HEK293 (cell line): ENCODE results near the gene CPEB4.

ENCODE experiments used
- CTCF ChIA-PET: fragments of 350-600 bp; formaldehyde crosslinking; extraction: SDS; loops from one replicate; lab custom pipeline; 2021; ENCODE audit warnings: antibody characterized with exemption; lab: Yijun Ruan, JAX
- POLR2A ChIA-PET: fragments of 300-600 bp; formaldehyde crosslinking; extraction: SDS; loops from one replicate; lab custom pipeline; 2020; ENCODE audit warnings: antibody characterized with exemption, inconsistent platforms; lab: Yijun Ruan, JAX
- H3K27ac ChIP-seq: fragments of 200-500 bp; sonication (Bioruptor generic); 2 replicates; pipeline ENCODE4 v1.5.1; 2014; ENCODE audit warnings: low read depth, low read length, control low read depth, inconsistent platforms; ENCODE audit errors: extremely low read depth
- H3K36me3 ChIP-seq, 2 experiments: fragments of 200-500 bp in 1 of 2; sonication (Bioruptor generic) in 1 of 2; 1 replicate in 1 of 2; 2 replicates in 1 of 2; pipeline ENCODE4 v1.5.1; 2014 to 2017; ENCODE audit warnings: inconsistent platforms in 2 of 2, low read length in 2 of 2; ENCODE audit not compliant: control insufficient read depth in 2 of 2, insufficient read depth in 1 of 2
- H3K4me1 ChIP-seq: fragments of 200-500 bp; sonication (Bioruptor generic); 2 replicates; pipeline ENCODE4 v1.5.1; 2014; ENCODE audit warnings: mild to moderate bottlenecking, low read length, inconsistent platforms; ENCODE audit not compliant: control insufficient read depth, insufficient read depth
- H3K4me3 ChIP-seq: 2 replicates; pipeline ENCODE4 v1.5.1; 2011; ENCODE audit warnings: low read depth, mild to moderate bottlenecking, control low read depth, low read length, moderate library complexity
- H3K9me3 ChIP-seq: fragments of 200-500 bp; sonication (Bioruptor generic); 2 replicates; pipeline ENCODE4 v1.5.1; 2014; ENCODE audit warnings: low read depth, low read length, inconsistent platforms; ENCODE audit not compliant: control insufficient read depth, insufficient read depth
- CTCF ChIP-seq: fragments of 450-650 bp; formaldehyde crosslinking; IDR thresholded peaks from 2 replicates; pipeline ENCODE4 v1.5.1; 2016; ENCODE audit warnings: missing biosample characterization, missing genetic modification characterization
- GLI4 ChIP-seq: fragments of 450-650 bp; formaldehyde crosslinking; IDR thresholded peaks from 2 replicates; pipeline ENCODE4 v1.5.1; 2016; ENCODE audit warnings: missing biosample characterization, missing genetic modification characterization
- IKZF3 ChIP-seq: fragments of 450-650 bp; IDR thresholded peaks from 2 replicates; pipeline ENCODE4 v1.5.0; 2018; ENCODE audit warnings: missing biosample characterization, mild to moderate bottlenecking, missing genetic modification characterization, moderate library complexity
- MYNN ChIP-seq: fragments of 450-650 bp; formaldehyde crosslinking; IDR thresholded peaks from 2 replicates; pipeline ENCODE4 v1.5.1; 2016; ENCODE audit warnings: missing biosample characterization, missing genetic modification characterization, borderline replicate concordance
- PBX3 ChIP-seq: sonication (generic); formaldehyde crosslinking; IDR thresholded peaks from 2 replicates; pipeline ENCODE4 v1.8.1; 2022; ENCODE audit warnings: mild to moderate bottlenecking, moderate library complexity, missing genetic modification reagents
- ZBTB11 ChIP-seq: fragments of 450-650 bp; formaldehyde crosslinking; conservative IDR thresholded peaks from 2 replicates; pipeline ENCODE4 v1.5.1; 2016; ENCODE audit warnings: low read depth, missing biosample characterization, missing genetic modification characterization
- ZBTB44 ChIP-seq: fragments of 450-650 bp; IDR thresholded peaks from 2 replicates; pipeline ENCODE4 v1.5.1; 2018; ENCODE audit warnings: missing biosample characterization, mild to moderate bottlenecking, missing genetic modification characterization
- ZBTB6 ChIP-seq: fragments of 450-650 bp; formaldehyde crosslinking; IDR thresholded peaks from 2 replicates; pipeline ENCODE4 v1.5.1; 2017; ENCODE audit warnings: missing biosample characterization, missing genetic modification characterization
- ZNF10 ChIP-seq: fragments of 450-650 bp; formaldehyde crosslinking; IDR thresholded peaks from 2 replicates; pipeline ENCODE4 v1.5.1; 2017; ENCODE audit warnings: missing biosample characterization, missing genetic modification characterization
- ZNF2 ChIP-seq: fragments of 450-650 bp; formaldehyde crosslinking; IDR thresholded peaks from 2 replicates; pipeline ENCODE4 v1.5.1; 2016; ENCODE audit warnings: missing biosample characterization, missing genetic modification characterization
- ZNF223 ChIP-seq: fragments of 450-650 bp; formaldehyde crosslinking; IDR thresholded peaks from 2 replicates; pipeline ENCODE4 v1.5.1; 2016; ENCODE audit warnings: missing biosample characterization, missing genetic modification characterization
- ZNF24 ChIP-seq: fragments of 450-650 bp; formaldehyde crosslinking; IDR thresholded peaks from 2 replicates; pipeline ENCODE4 v1.5.1; 2016; ENCODE audit warnings: missing biosample characterization, missing genetic modification characterization
- ZNF362 ChIP-seq: fragments of 450-650 bp; formaldehyde crosslinking; IDR thresholded peaks from 2 replicates; pipeline ENCODE4 v1.5.1; 2016; ENCODE audit warnings: missing biosample characterization, missing genetic modification characterization
- ZNF391 ChIP-seq: fragments of 450-650 bp; formaldehyde crosslinking; IDR thresholded peaks from 2 replicates; pipeline ENCODE4 v1.5.1; 2016; ENCODE audit warnings: low read depth, missing biosample characterization, missing genetic modification characterization, borderline replicate concordance
- ZNF394 ChIP-seq: fragments of 450-650 bp; formaldehyde crosslinking; IDR thresholded peaks from 2 replicates; pipeline ENCODE4 v1.5.1; 2016; ENCODE audit warnings: missing biosample characterization, missing genetic modification characterization, mild to moderate bottlenecking, moderate library complexity, borderline replicate concordance
- ZNF416 ChIP-seq: fragments of 450-650 bp; formaldehyde crosslinking; IDR thresholded peaks from 2 replicates; pipeline ENCODE4 v1.5.1; 2016; ENCODE audit warnings: missing biosample characterization, missing genetic modification characterization
- ZNF555 ChIP-seq: fragments of 450-650 bp; formaldehyde crosslinking; conservative IDR thresholded peaks from 2 replicates; pipeline ENCODE4 v1.5.1; 2017; ENCODE audit warnings: missing biosample characterization, mild to moderate bottlenecking, missing genetic modification characterization, inconsistent platforms
- ZNF558 ChIP-seq: fragments of 450-650 bp; formaldehyde crosslinking; IDR thresholded peaks from 2 replicates; pipeline ENCODE4 v1.5.1; 2016; ENCODE audit warnings: missing biosample characterization, missing genetic modification characterization
- ZNF621 ChIP-seq: fragments of 450-650 bp; formaldehyde crosslinking; IDR thresholded peaks from 2 replicates; pipeline ENCODE4 v1.5.1; 2017; ENCODE audit warnings: missing biosample characterization, missing genetic modification characterization
- ZNF629 ChIP-seq: fragments of 450-650 bp; formaldehyde crosslinking; IDR thresholded peaks from 2 replicates; pipeline ENCODE4 v1.5.1; 2017; ENCODE audit warnings: missing biosample characterization, missing genetic modification characterization
- ZNF670 ChIP-seq: fragments of 450-650 bp; formaldehyde crosslinking; IDR thresholded peaks from 2 replicates; pipeline ENCODE4 v1.5.1; 2016; ENCODE audit warnings: missing biosample characterization, missing genetic modification characterization, low read depth
- ZNF677 ChIP-seq: fragments of 450-650 bp; IDR thresholded peaks from 2 replicates; pipeline ENCODE4 v1.5.0; 2018; ENCODE audit warnings: missing biosample characterization, mild to moderate bottlenecking, missing genetic modification characterization, moderate library complexity
- ZNF843 ChIP-seq: fragments of 450-650 bp; formaldehyde crosslinking; IDR thresholded peaks from 2 replicates; pipeline ENCODE4 v1.5.1; 2016; ENCODE audit warnings: missing biosample characterization, missing genetic modification characterization
- ZSCAN23 ChIP-seq: fragments of 450-650 bp; formaldehyde crosslinking; IDR thresholded peaks from 2 replicates; pipeline ENCODE4 v1.5.1; 2016; ENCODE audit warnings: missing biosample characterization, missing genetic modification characterization
- ZSCAN4 ChIP-seq: fragments of 450-650 bp; formaldehyde crosslinking; IDR thresholded peaks from 2 replicates; pipeline ENCODE4 v1.5.1; 2017; ENCODE audit warnings: missing biosample characterization, missing genetic modification characterization

CPEB4 gene

GRCh38 chr5:173923218-173924095 is 35.3 kb downstream of the CPEB4 start (continued):
- TF ChIP-seq ZNF362 (tag by site-specific recombination) (peak; percentile 95), ZNF416 (tag by site-specific recombination) (no peak), ZBTB6 (tag by site-specific recombination) (no peak), ZNF2 (tag by site-specific recombination) (0 out of 2 replicates have a peak, but pooled peaks have one; percentile 56), ZNF843 (tag by site-specific recombination) (peak; percentile 91), PBX3 (CRISPR knock-in tag) (no peak), GLI4 (no peak), ZNF394 (no peak), ZNF629 (tag by site-specific recombination) (peak; percentile 70), ZNF24 (0 out of 2 replicates have a peak, but pooled peaks have one; percentile 44), CTCF (tag by site-specific recombination) (no peak), ZSCAN23 (tag by site-specific recombination) (no peak), ZNF223 (tag by site-specific recombination) (no peak), ZNF391 (tag by site-specific recombination) (no peak), ZNF10 (0 out of 2 replicates have a peak, but pooled peaks have one; percentile 29)

GRCh38 chr5:173924899-173925298 is 36.8 kb downstream of the CPEB4 start:
- POLR2A ChIA-PET, result no interaction called here
- no peak for TF ChIP-seq ZSCAN4 (tag by site-specific recombination)
- no peak for TF ChIP-seq ZNF677 (tag by site-specific recombination)
- no peak for TF ChIP-seq ZNF558 (tag by site-specific recombination)
- TF ChIP-seq ZNF621, result no peak
- TF ChIP-seq ZBTB11 (tag by site-specific recombination), result no peak
- TF ChIP-seq MYNN (tag by site-specific recombination), result no peak
- no peak for TF ChIP-seq IKZF3 (tag by site-specific recombination)
- no peak for TF ChIP-seq ZBTB44
- no peak for TF ChIP-seq ZNF555
- no peak for TF ChIP-seq ZNF670 (tag by site-specific recombination)
- TF ChIP-seq GLI4, result no peak

More at GRCh38 chr5:173924899-173925298, 36.8 kb downstream of the CPEB4 start:
- Histone ChIP-seq H3K27ac (peak overlapping the region; percentile 58), H3K36me3 (no peaks in the 10 kb centered on the region; a peak in 1 of 3 replicates), H3K4me1 (peaks cover 38% of the 10 kb centered on the region), H3K9me3 (no peaks in the 10 kb centered on the region), H3K4me3 (no peak overlapping the region)
- CTCF ChIA-PET, result interaction anchor here (0.6 to 4.3 kb wide), 31 partner anchors 11 to 445 kb away, joined by 3 to 43 read pairs (median 5); no protein-coding TSS in a partner anchor
